GM23338 (cell line): ENCODE data around the gene MPP2. TPM values are rescaled to one million over a fixed set of nuclear protein-coding genes. Genes with fewer than 3 reads are reported as not detected.

ENCODE experiments used
- ATAC-seq: fragments of 200-7000 bp; cut with Tn5 transposase; 3 replicates; pipeline ENCODE4 v1.9.1; 2020
- DNase-seq: peaks from one replicate; pipeline ENCODE4 v3.0.0-alpha.2; 2015; ENCODE audit warnings: low spot score
- H2AFZ ChIP-seq: fragments of 200-600 bp; sonication (generic); 2 replicates; pipeline ENCODE4 v1.8.0; 2016; ENCODE audit warnings: antibody characterized with exemption, mild to moderate bottlenecking, moderate library complexity
- H3F3A ChIP-seq: fragments of 200-600 bp; sonication (generic); replicated peaks from 2 replicates; pipeline ENCODE4 v1.8.0; 2017; ENCODE audit warnings: antibody characterized with exemption, mixed run types, low read depth
- H3K27ac ChIP-seq: fragments of 200-600 bp; sonication (generic); 2 replicates; pipeline ENCODE4 v1.6.1; 2016; ENCODE audit warnings: low read depth
- H3K27me3 ChIP-seq: fragments of 200-600 bp; sonication (generic); 2 replicates; pipeline ENCODE4 v1.8.0; 2016; ENCODE audit warnings: mild to moderate bottlenecking, mixed run types, moderate library complexity; ENCODE audit not compliant: insufficient read depth
- H3K36me3 ChIP-seq: fragments of 200-600 bp; sonication (generic); 2 replicates; pipeline ENCODE4 v1.8.0; 2016; ENCODE audit warnings: mild to moderate bottlenecking; ENCODE audit not compliant: insufficient read depth
- H3K4me1 ChIP-seq: fragments of 200-600 bp; sonication (generic); 2 replicates; pipeline ENCODE4 v1.8.0; 2016; ENCODE audit warnings: mild to moderate bottlenecking, moderate library complexity; ENCODE audit not compliant: insufficient read depth
- H3K4me2 ChIP-seq: fragments of 200-600 bp; sonication (generic); 2 replicates; pipeline ENCODE4 v1.7.1; 2017; ENCODE audit warnings: mixed run types
- H3K4me3 ChIP-seq: fragments of 200-600 bp; sonication (generic); 2 replicates; pipeline ENCODE4 v1.6.1; 2016; ENCODE audit warnings: mixed run types
- H3K79me2 ChIP-seq: fragments of 200-600 bp; sonication (generic); replicated peaks from 2 replicates; pipeline ENCODE4 v1.8.0; 2017; ENCODE audit warnings: mild to moderate bottlenecking; ENCODE audit not compliant: insufficient read depth
- H3K9me2 ChIP-seq: fragments of 200-600 bp; sonication (generic); 2 replicates; pipeline ENCODE4 v1.8.0; 2017; ENCODE audit not compliant: insufficient read depth
- H4K20me1 ChIP-seq: fragments of 200-600 bp; sonication (generic); replicated peaks from 2 replicates; pipeline ENCODE4 v1.8.0; 2017; ENCODE audit warnings: mild to moderate bottlenecking; ENCODE audit not compliant: insufficient read depth
- H3K27ac Mint-ChIP-seq: 2 replicates; pipeline ENCODE4 v1.8.0; 2020; ENCODE audit warnings: inconsistent platforms, mild to moderate bottlenecking, moderate library complexity, mixed read lengths
- H3K27me3 Mint-ChIP-seq: 3 replicates; pipeline ENCODE4 v1.8.0; 2022; ENCODE audit warnings: low read depth, mild to moderate bottlenecking, moderate library complexity, mixed read lengths, inconsistent platforms; ENCODE audit not compliant: insufficient read depth, poor library complexity
- H3K36me3 Mint-ChIP-seq: 3 replicates; pipeline ENCODE4 v1.8.0; 2021; ENCODE audit warnings: low read depth, mild to moderate bottlenecking, inconsistent platforms, moderate library complexity, mixed read lengths
- H3K4me1 Mint-ChIP-seq: 3 replicates; pipeline ENCODE4 v1.8.0; 2020; ENCODE audit warnings: mild to moderate bottlenecking, inconsistent platforms, mixed read lengths
- H3K4me3 Mint-ChIP-seq: 3 replicates; pipeline ENCODE4 v1.8.0; 2021; ENCODE audit warnings: moderate library complexity, mild to moderate bottlenecking, inconsistent platforms, mixed read lengths
- H3K9me3 Mint-ChIP-seq: 3 replicates; pipeline ENCODE4 v1.8.0; 2020; ENCODE audit warnings: moderate library complexity, mild to moderate bottlenecking, inconsistent platforms, mixed read lengths
- CREB1 ChIP-seq: fragments of 250-450 bp; sonication (Bioruptor Pico); IDR thresholded peaks from 2 replicates; pipeline ENCODE4 v1.5.0; 2020; ENCODE audit warnings: low read depth, mild to moderate bottlenecking, moderate library complexity
- EZH2 ChIP-seq: fragments of 200-600 bp; sonication (generic); IDR thresholded peaks from one replicate; pipeline ENCODE4 v1.8.0; 2017; ENCODE audit warnings: antibody characterized with exemption, mild to moderate bottlenecking, low read depth; ENCODE audit not compliant: unreplicated experiment
- EZH2phosphoT487 ChIP-seq: fragments of 200-600 bp; sonication (generic); IDR thresholded peaks from one replicate; pipeline ENCODE4 v1.8.1; 2018; ENCODE audit warnings: antibody characterized with exemption; ENCODE audit not compliant: unreplicated experiment
- POLR2AphosphoS5 ChIP-seq: IDR thresholded peaks from 2 replicates; pipeline ENCODE4 v1.6.1; 2016; ENCODE audit warnings: antibody characterized with exemption, low read depth
- STAT1 ChIP-seq: IDR thresholded peaks from one replicate; pipeline ENCODE4 v1.6.1; 2016; ENCODE audit warnings: antibody characterized with exemption; ENCODE audit not compliant: unreplicated experiment
- ZNF114 ChIP-seq: fragments of 250-450 bp; sonication (Bioruptor Pico); IDR thresholded peaks from 2 replicates; pipeline ENCODE4 v1.5.0; 2020; ENCODE audit warnings: mild to moderate bottlenecking, moderate library complexity
- ZNF331 ChIP-seq: fragments of 250-450 bp; sonication (Bioruptor Pico); IDR thresholded peaks from 2 replicates; pipeline ENCODE4 v1.5.0; 2020; ENCODE audit warnings: low read depth, mild to moderate bottlenecking, moderate library complexity
- polyA plus RNA-seq: library from polyadenylated mRNA; unstranded; fragments of >200 nt; fragmentation: Nextera tagmentation; extraction: Ambion mirVana; gene quantifications from 2 replicates; pipeline ENCODE4 v1.2.1, GENCODE V29; 2016
- total RNA-seq: library from RNA; depleted of rRNA; stranded (reverse); fragments of >200 nt; shearing (Covaris generic); gene quantifications from 2 replicates; pipeline ENCODE4 v1.2.3, GENCODE V29; 2014
- TF ChIP-seq, protein P1 (sequence below): IDR thresholded peaks from one replicate; pipeline ENCODE4 v1.6.1; 2018; ENCODE audit warnings: antibody characterized with exemption; ENCODE audit not compliant: unreplicated experiment
- TF ChIP-seq, protein P2 (sequence below): IDR thresholded peaks from 2 replicates; pipeline ENCODE4 v1.6.1; 2016; ENCODE audit warnings: antibody characterized with exemption

The MPP2 gene
- total and polyA plus RNA-seq, 2 experiments from 2014 or later, result 7.8 to 20.7 TPM

DNA sequence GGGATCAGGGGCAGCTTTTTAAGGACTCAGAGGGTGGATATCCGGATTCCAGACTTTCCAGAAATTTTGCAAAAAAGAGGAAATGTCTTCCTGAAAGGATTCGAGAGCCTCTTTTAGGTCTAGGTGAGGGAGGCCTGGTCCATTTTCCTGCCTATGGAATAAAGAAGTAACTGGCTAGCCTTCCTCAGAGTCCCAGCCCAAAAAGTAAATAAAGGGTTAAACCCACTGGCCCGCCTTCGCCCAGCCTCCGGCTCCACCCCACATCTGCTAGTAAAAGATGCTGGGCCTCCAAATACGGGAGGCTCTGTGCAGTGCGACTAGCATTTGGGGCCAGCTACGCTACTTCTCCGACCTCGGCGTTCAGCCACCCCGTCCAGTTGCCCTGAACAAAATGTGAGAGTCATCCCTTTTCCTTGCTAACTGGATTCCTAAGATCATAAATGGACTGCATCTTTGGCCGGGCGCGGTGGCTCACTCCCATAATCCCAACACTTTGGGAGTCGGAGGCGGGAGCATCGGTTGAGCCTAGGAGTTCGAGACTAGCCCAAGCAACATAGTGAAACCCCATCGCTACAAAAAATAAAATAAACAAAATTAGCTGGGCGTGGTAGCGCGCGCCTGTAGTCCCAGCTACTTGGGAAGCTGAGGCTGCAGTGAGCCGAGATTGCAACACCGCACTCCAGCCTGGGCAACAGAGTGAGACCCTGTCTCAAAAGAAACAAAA lies 824 bp upstream of the MPP2 start:
- Mint-ChIP-seq H3K4me3 (peak overlapping the region; percentile 72), H3K36me3 (no peaks in the 10 kb centered on the region), H3K27ac (no peak overlapping the region), H3K9me3 (no peaks in the 10 kb centered on the region), H3K4me1 (peaks cover 21% of the 10 kb centered on the region), H3K27me3 (peaks cover 33% of the 10 kb centered on the region)
- no peaks in the 10 kb centered on the region for H3K9me2 ChIP-seq
- peaks cover 50% of the 10 kb centered on the region for H3K27me3 ChIP-seq
- peak overlapping the region; percentile 99 for H3K4me2 ChIP-seq
- H3K4me3 ChIP-seq, result peak overlapping the region; percentile 90
- H3K36me3 ChIP-seq, result no peaks in the 10 kb centered on the region
- no peaks in the 10 kb centered on the region; the same call in 1 of the 2 replicates for H4K20me1 ChIP-seq
- peak overlapping the region; percentile 100 for H2AFZ ChIP-seq
- H3K4me1 ChIP-seq, result peaks cover 27% of the 10 kb centered on the region
- H3K79me2 ChIP-seq, result no peaks in the 10 kb centered on the region
- H3F3A ChIP-seq, result no peaks in the 10 kb centered on the region
- DNase-seq (peak; percentile 88), ATAC-seq (peak; percentile 29)
- no peak for TF ChIP-seq ZNF331 (CRISPR knock-in tag)
- TF ChIP-seq CREB1 (CRISPR knock-in tag), result no peak
- no peak for TF ChIP-seq STAT1
- peak; percentile 30 for TF ChIP-seq EZH2
- H3K27ac ChIP-seq, result no peak overlapping the region

DNA sequence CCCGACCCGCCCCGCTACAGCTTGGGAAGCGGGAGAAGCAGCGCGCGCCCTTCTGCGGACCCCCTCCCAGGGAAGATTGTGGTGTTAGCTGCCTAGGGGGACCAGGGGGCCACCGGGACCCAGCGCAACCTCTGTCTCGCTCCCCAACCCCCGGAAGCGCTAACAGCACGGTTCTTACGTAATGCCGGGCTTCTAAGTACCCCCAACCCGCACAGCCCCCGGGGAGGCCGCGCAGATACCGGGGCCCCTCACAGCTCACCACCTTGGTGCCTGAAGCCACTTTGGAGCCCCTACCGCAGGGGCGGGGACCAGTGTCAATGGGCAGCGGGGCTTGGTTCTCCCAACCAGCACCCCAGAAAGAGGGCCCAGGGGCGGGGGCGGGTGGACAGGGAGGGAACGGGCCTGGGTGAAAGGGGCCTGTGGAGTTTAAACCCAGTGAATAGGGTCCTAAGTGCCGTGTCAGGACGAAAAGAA lies 348 bp downstream of the MPP2 start:
- Histone ChIP-seq H3K79me2 (no peaks in the 10 kb centered on the region), H3K4me2 (peak overlapping the region; percentile 99), H3K9me2 (no peaks in the 10 kb centered on the region), H3F3A (no peaks in the 10 kb centered on the region), H3K27ac (no peak overlapping the region), H3K4me1 (peaks cover 27% of the 10 kb centered on the region), H3K4me3 (peak overlapping the region; percentile 90), H3K36me3 (no peaks in the 10 kb centered on the region), H4K20me1 (no peaks in the 10 kb centered on the region; the same call in 1 of the 2 replicates), H3K27me3 (peaks cover 50% of the 10 kb centered on the region), H2AFZ (peak overlapping the region; percentile 100)
- DNase-seq (no peak), ATAC-seq (peak; percentile 5; the same call in 2 of the 3 replicates)
- H3K27ac Mint-ChIP-seq, result no peak overlapping the region
- no peaks in the 10 kb centered on the region for H3K9me3 Mint-ChIP-seq
- no peaks in the 10 kb centered on the region for H3K36me3 Mint-ChIP-seq
- H3K27me3 Mint-ChIP-seq, result peaks cover 34% of the 10 kb centered on the region
- H3K4me1 Mint-ChIP-seq, result peaks cover 26% of the 10 kb centered on the region
- peak overlapping the region; percentile 72 for H3K4me3 Mint-ChIP-seq
- TF ChIP-seq CREB1 (CRISPR knock-in tag) (no peak), EZH2phosphoT487 (no peak), STAT1 (no peak), ZNF114 (no peak), POLR2AphosphoS5 (no peak), ZNF331 (CRISPR knock-in tag) (no peak), EZH2 (no peak)
- TF ChIP-seq, protein P1, sequence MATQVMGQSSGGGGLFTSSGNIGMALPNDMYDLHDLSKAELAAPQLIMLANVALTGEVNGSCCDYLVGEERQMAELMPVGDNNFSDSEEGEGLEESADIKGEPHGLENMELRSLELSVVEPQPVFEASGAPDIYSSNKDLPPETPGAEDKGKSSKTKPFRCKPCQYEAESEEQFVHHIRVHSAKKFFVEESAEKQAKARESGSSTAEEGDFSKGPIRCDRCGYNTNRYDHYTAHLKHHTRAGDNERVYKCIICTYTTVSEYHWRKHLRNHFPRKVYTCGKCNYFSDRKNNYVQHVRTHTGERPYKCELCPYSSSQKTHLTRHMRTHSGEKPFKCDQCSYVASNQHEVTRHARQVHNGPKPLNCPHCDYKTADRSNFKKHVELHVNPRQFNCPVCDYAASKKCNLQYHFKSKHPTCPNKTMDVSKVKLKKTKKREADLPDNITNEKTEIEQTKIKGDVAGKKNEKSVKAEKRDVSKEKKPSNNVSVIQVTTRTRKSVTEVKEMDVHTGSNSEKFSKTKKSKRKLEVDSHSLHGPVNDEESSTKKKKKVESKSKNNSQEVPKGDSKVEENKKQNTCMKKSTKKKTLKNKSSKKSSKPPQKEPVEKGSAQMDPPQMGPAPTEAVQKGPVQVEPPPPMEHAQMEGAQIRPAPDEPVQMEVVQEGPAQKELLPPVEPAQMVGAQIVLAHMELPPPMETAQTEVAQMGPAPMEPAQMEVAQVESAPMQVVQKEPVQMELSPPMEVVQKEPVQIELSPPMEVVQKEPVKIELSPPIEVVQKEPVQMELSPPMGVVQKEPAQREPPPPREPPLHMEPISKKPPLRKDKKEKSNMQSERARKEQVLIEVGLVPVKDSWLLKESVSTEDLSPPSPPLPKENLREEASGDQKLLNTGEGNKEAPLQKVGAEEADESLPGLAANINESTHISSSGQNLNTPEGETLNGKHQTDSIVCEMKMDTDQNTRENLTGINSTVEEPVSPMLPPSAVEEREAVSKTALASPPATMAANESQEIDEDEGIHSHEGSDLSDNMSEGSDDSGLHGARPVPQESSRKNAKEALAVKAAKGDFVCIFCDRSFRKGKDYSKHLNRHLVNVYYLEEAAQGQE, result no peak
- TF ChIP-seq, protein P2, sequence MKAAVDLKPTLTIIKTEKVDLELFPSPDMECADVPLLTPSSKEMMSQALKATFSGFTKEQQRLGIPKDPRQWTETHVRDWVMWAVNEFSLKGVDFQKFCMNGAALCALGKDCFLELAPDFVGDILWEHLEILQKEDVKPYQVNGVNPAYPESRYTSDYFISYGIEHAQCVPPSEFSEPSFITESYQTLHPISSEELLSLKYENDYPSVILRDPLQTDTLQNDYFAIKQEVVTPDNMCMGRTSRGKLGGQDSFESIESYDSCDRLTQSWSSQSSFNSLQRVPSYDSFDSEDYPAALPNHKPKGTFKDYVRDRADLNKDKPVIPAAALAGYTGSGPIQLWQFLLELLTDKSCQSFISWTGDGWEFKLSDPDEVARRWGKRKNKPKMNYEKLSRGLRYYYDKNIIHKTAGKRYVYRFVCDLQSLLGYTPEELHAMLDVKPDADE, result no peak
